ENCODE data around the gene MTTP.

MTTP gene

GRCh38 chr4:99593781-99594641, 19.4 kb downstream of the MTTP start:
- DNase-seq: no peak

GRCh38 chr4:99594818-99595217, 20.2 kb downstream of the MTTP start:
- DNase-seq: no peak

- DNase-seq: no peak
Observed at GRCh38 chr4:99606716-99607115, 32.1 kb downstream of the MTTP start.

GRCh38 chr4:99608417-99608816, 33.8 kb downstream of the MTTP start:
- DNase-seq: no peak

GRCh38 chr4:99610605-99611175, 36.1 kb downstream of the MTTP start:
- DNase-seq: no peak

- no peak for DNase-seq
Observed at GRCh38 chr4:99612281-99612680, 37.7 kb downstream of the MTTP start.

- no peak for DNase-seq
Observed at GRCh38 chr4:99612704-99613103, 38.1 kb downstream of the MTTP start.

GRCh38 chr4:99614491-99614890, 39.9 kb downstream of the MTTP start:
- DNase-seq: peak in 1 of 2 donors; percentile 15

- no peak for DNase-seq
Observed at GRCh38 chr4:99615170-99615820, 40.7 kb downstream of the MTTP start.

GRCh38 chr4:99617374-99617773, 42.8 kb downstream of the MTTP start:
- DNase-seq: no peak

GRCh38 chr4:99622341-99622740, 47.7 kb downstream of the MTTP start:
- no peak for DNase-seq

GRCh38 chr4:99624141-99624719, 49.6 kb downstream of the MTTP start:
- DNase-seq: no peak

GRCh38 chr4:99625369-99625768, 50.7 kb downstream of the MTTP start:
- no peak for DNase-seq

GRCh38 chr4:99628040-99628439, 53.4 kb downstream of the MTTP start:
- DNase-seq: no peak

- DNase-seq: no peak
Observed at GRCh38 chr4:99629962-99630554, 55.4 kb downstream of the MTTP start.

- DNase-seq: no peak
Observed at GRCh38 chr4:99630857-99631360, 56.3 kb downstream of the MTTP start.

GRCh38 chr4:99633772-99634171, 59.1 kb downstream of the MTTP start:
- no peak for DNase-seq

GRCh38 chr4:99634742-99635360, 60.2 kb downstream of the MTTP start:
- no peak for DNase-seq

- no peak for DNase-seq
Observed at GRCh38 chr4:99635601-99636000, 61.0 kb downstream of the MTTP start.

- no peak for DNase-seq
Observed at GRCh38 chr4:99636422-99636821, 61.8 kb downstream of the MTTP start.

GRCh38 chr4:99637174-99637573, 62.5 kb downstream of the MTTP start:
- DNase-seq: no peak

GRCh38 chr4:99640676-99641075, 66.1 kb downstream of the MTTP start:
- DNase-seq: no peak
